Measurements from ENCODE around the gene ITPR2.

GRCh38 chr12:26696613-26697092 is 136.3 kb downstream of the ITPR2 start:
- TF ChIP-seq, protein P1, sequence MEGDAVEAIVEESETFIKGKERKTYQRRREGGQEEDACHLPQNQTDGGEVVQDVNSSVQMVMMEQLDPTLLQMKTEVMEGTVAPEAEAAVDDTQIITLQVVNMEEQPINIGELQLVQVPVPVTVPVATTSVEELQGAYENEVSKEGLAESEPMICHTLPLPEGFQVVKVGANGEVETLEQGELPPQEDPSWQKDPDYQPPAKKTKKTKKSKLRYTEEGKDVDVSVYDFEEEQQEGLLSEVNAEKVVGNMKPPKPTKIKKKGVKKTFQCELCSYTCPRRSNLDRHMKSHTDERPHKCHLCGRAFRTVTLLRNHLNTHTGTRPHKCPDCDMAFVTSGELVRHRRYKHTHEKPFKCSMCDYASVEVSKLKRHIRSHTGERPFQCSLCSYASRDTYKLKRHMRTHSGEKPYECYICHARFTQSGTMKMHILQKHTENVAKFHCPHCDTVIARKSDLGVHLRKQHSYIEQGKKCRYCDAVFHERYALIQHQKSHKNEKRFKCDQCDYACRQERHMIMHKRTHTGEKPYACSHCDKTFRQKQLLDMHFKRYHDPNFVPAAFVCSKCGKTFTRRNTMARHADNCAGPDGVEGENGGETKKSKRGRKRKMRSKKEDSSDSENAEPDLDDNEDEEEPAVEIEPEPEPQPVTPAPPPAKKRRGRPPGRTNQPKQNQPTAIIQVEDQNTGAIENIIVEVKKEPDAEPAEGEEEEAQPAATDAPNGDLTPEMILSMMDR (IDR thresholded peaks at IDR 0.05; ENCODE audit: insufficient read depth, low read length) = no peak
- TF ChIP-seq POLR2AphosphoS5 (IDR thresholded peaks at IDR 0.05; ENCODE audit: low read depth) = no peak

Measured in HL-60 (cell line).